Measurements from ENCODE around the gene PLEKHA8. TPM values are rescaled to one million over a fixed set of nuclear protein-coding genes. Genes with fewer than 3 reads are reported as not detected.

PLEKHA8 gene
- total RNA-seq, 1 donor from 2014 or later, result 20.3 TPM

DNA sequence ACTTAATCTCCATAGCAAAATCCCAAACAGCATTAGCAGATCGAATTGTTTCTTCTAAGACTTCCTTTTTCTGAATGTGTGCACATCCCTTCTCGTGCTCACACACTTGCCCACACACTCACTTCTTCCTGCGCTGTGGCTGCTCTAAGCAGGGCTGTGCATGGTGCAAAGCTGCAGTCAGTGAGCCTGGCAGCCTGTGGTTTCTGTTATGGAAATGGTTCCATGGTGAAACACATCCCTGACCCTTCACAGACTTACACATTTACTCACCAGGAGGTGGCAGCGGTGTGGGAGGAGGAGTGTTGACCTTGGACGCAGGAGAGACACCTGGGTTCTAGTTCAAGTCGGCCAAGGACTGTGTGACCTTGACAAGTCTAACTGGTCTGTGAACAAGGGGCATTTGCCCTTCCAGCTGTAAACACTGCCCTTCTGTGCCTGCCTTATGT lies 131.5 kb downstream of the PLEKHA8 start:
- peak; percentile 44 for TF ChIP-seq CTCF (IDR thresholded peaks at IDR 0.05)
- no peaks in the 10 kb centered on the region for H3K27me3 Mint-ChIP-seq (ENCODE audit: low read depth)
- no peak overlapping the region for H3K4me3 Mint-ChIP-seq (ENCODE audit: unreplicated experiment)
- no peak overlapping the region for H3K27ac Mint-ChIP-seq (ENCODE audit: unreplicated experiment)
- H3K4me1 Mint-ChIP-seq (ENCODE audit: low read depth), result peaks cover 27% of the 10 kb centered on the region
- no peaks in the 10 kb centered on the region for H3K9me3 Mint-ChIP-seq (ENCODE audit: low read depth)
- H3K36me3 Mint-ChIP-seq (ENCODE audit: low read depth), result peaks cover 4% of the 10 kb centered on the region
- no peak for DNase-seq (ENCODE audit: low spot score)

- H3K27me3 Mint-ChIP-seq (ENCODE audit: low read depth), result no peaks in the 10 kb centered on the region
- H3K36me3 Mint-ChIP-seq (ENCODE audit: low read depth), result peaks cover 4% of the 10 kb centered on the region
- peaks cover 27% of the 10 kb centered on the region for H3K4me1 Mint-ChIP-seq (ENCODE audit: low read depth)
- no peak overlapping the region for H3K27ac Mint-ChIP-seq (ENCODE audit: unreplicated experiment)
- no peak for TF ChIP-seq CTCF (IDR thresholded peaks at IDR 0.05)
- no peaks in the 10 kb centered on the region for H3K9me3 Mint-ChIP-seq (ENCODE audit: low read depth)
- DNase-seq (ENCODE audit: low spot score), result no peak
- no peak overlapping the region for H3K4me3 Mint-ChIP-seq (ENCODE audit: unreplicated experiment)
Measured at GRCh38 chr7:30160329-30160728, 132.1 kb downstream of the PLEKHA8 start.

- no peak overlapping the region for H3K27ac Mint-ChIP-seq (ENCODE audit: unreplicated experiment)
Measured at GRCh38 chr7:30162133-30162532, 133.9 kb downstream of the PLEKHA8 start.

GRCh38 chr7:30162622-30163124 lies 134.5 kb downstream of the PLEKHA8 start:
- H3K4me3 Mint-ChIP-seq (ENCODE audit: unreplicated experiment), result no peak overlapping the region
- no peaks in the 10 kb centered on the region for H3K9me3 Mint-ChIP-seq (ENCODE audit: low read depth)
- H3K27ac Mint-ChIP-seq (ENCODE audit: unreplicated experiment), result peak overlapping the region; percentile 19
- no peaks in the 10 kb centered on the region for H3K27me3 Mint-ChIP-seq (ENCODE audit: low read depth)
- H3K36me3 Mint-ChIP-seq (ENCODE audit: low read depth), result peaks cover 3% of the 10 kb centered on the region
- DNase-seq (ENCODE audit: low spot score), result no peak
- TF ChIP-seq CTCF (IDR thresholded peaks at IDR 0.05), result no peak
- H3K4me1 Mint-ChIP-seq (ENCODE audit: low read depth), result peaks cover 27% of the 10 kb centered on the region

More at GRCh38 chr7:30162133-30162532, 133.9 kb downstream of the PLEKHA8 start:
- Mint-ChIP-seq H3K36me3 (ENCODE audit: low read depth) (peaks cover 1% of the 10 kb centered on the region), H3K27me3 (ENCODE audit: low read depth) (no peaks in the 10 kb centered on the region), H3K4me3 (ENCODE audit: unreplicated experiment) (no peak overlapping the region), H3K4me1 (ENCODE audit: low read depth) (peaks cover 27% of the 10 kb centered on the region), H3K9me3 (ENCODE audit: low read depth) (no peaks in the 10 kb centered on the region)
- no peak for DNase-seq (ENCODE audit: low spot score)
- no peak for TF ChIP-seq CTCF (IDR thresholded peaks at IDR 0.05)

- Mint-ChIP-seq H3K4me1 (ENCODE audit: low read depth) (peaks cover 27% of the 10 kb centered on the region), H3K4me3 (ENCODE audit: unreplicated experiment) (peak overlapping the region; percentile 23), H3K36me3 (ENCODE audit: low read depth) (peaks cover 4% of the 10 kb centered on the region), H3K27ac (ENCODE audit: unreplicated experiment) (peak overlapping the region; percentile 3), H3K9me3 (ENCODE audit: low read depth) (no peaks in the 10 kb centered on the region), H3K27me3 (ENCODE audit: low read depth) (no peaks in the 10 kb centered on the region)
- no peak for TF ChIP-seq CTCF (IDR thresholded peaks at IDR 0.05)
- DNase-seq (ENCODE audit: low spot score), result no peak
Measured at GRCh38 chr7:30163231-30163894, 135.2 kb downstream of the PLEKHA8 start.

Data from chondrocyte (in vitro differentiated cells).